OCI-M1 (cell line): Measurements from ENCODE around the gene MYLK.

Source experiments
- DNase-seq: peaks from one replicate; lab custom pipeline; 2025; lab: John Stamatoyannopoulos, UW

Gene MYLK

GRCh38 chr3:123642182-123642956 lies 241.8 kb downstream of the MYLK start:
- peak; percentile 94 for DNase-seq

- DNase-seq: no peak
Observed at GRCh38 chr3:123641505-123641904, 242.6 kb downstream of the MYLK start.

- no peak for DNase-seq
Observed at GRCh38 chr3:123640740-123641462, 243.2 kb downstream of the MYLK start.

GRCh38 chr3:123640311-123640710 lies 243.8 kb downstream of the MYLK start:
- DNase-seq: no peak

GRCh38 chr3:123638936-123639689 lies 245.0 kb downstream of the MYLK start:
- DNase-seq: no peak

- no peak for DNase-seq
Observed at GRCh38 chr3:123637841-123638240, 246.3 kb downstream of the MYLK start.

- DNase-seq: no peak
Observed at GRCh38 chr3:123637131-123637530, 247.0 kb downstream of the MYLK start.

GRCh38 chr3:123636431-123636841 lies 247.7 kb downstream of the MYLK start:
- peak; percentile 29 for DNase-seq

GRCh38 chr3:123635717-123636116 lies 248.4 kb downstream of the MYLK start:
- no peak for DNase-seq

- DNase-seq: no peak
Observed at GRCh38 chr3:123635217-123635616, 248.9 kb downstream of the MYLK start.

- DNase-seq: no peak
Observed at GRCh38 chr3:123634149-123635051, 249.7 kb downstream of the MYLK start.

- no peak for DNase-seq
Observed at GRCh38 chr3:123633530-123633929, 250.6 kb downstream of the MYLK start.

GRCh38 chr3:123632161-123632655 lies 251.9 kb downstream of the MYLK start:
- no peak for DNase-seq

- no peak for DNase-seq
Observed at GRCh38 chr3:123629747-123630047, 254.4 kb downstream of the MYLK start.

GRCh38 chr3:123628996-123629746 lies 255.0 kb downstream of the MYLK start:
- DNase-seq: no peak

GRCh38 chr3:123627673-123628670 lies 256.2 kb downstream of the MYLK start:
- DNase-seq: no peak

- DNase-seq: no peak
Observed at GRCh38 chr3:123626881-123627280, 257.3 kb downstream of the MYLK start.

GRCh38 chr3:123624302-123624701 lies 259.8 kb downstream of the MYLK start:
- DNase-seq: no peak

GRCh38 chr3:123623346-123623880 lies 260.7 kb downstream of the MYLK start:
- DNase-seq: no peak
